GM21390 (cell line): ENCODE data around the gene TBC1D9B.
"Not testable (repeated sequence)": the region's sequence is repeated elsewhere in the genome, so short reads cannot be mapped to it uniquely, and the experiment has no call there.

Experiments used
- ATAC-seq: cut with Tn5 transposase; IDR thresholded peaks from one replicate; pipeline ENCODE4 v1.9.1; 2021; ENCODE audit not compliant: unreplicated experiment

TBC1D9B gene

DNA sequence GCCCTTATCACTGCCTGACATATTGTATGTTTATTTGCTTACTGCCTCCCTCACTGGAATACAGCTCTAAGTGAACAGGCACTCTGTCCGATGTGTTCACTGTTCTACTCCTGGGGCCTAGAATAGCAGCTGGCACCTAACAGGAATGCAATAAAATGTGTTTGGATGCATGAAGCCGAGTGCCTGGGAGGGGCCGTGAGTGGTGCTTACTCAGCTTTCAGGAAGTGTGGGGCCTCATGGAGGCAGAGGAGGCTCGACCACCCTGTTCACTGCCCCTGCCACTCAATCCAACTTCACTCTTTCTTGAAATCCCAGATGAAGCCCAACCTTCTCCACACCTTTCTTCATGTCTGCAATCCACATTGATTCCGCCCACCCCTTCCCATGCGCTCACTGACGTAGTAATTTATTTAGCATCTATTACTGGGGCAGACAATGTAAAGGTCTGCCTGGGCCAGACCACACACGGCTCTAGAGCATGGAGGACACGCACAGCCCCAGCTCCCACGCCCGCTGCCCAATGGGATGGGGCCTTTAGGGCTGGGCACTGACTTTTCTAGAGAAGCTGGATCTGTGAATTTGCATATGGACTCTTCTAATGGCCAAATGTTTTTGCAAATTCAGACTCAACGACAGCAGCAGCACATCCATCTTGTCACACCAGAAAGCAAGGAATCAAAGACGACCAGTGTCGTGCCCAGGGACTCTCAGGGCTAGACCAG lies 21.3 kb downstream of the TBC1D9B start:
- ATAC-seq, result no peak

DNA sequence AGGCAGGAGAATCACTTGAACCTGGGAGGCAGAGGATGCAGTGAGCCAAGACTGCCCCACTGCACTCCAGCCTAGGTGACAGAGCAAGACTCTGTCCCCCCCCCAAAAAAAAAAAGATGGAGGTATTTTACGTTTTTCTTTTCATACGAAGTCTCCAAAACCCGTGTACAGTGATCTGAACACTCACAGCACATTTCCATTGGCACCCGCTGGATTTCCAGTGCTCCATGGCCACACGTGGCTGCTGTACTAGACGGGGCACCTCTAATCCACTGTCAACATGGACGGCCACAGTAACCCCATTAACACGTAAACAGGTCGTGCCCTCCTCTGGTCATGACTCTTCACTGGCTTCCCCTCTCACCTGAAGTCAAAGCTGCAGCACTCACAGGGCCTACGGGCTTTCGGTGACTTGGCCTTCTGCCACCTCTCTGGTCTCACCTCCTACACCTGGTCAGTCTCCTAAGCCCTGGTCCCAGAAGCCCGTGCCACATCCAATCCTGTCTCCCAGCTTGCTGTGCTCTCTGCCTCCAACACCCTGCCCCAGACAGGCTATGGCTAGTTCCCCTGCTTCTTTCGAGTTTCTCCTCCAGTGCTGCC lies 22.1 kb downstream of the TBC1D9B start:
- no peak for ATAC-seq

GRCh38 chr5:179883163-179883562 lies 24.5 kb downstream of the TBC1D9B start:
- ATAC-seq, result no peak

DNA sequence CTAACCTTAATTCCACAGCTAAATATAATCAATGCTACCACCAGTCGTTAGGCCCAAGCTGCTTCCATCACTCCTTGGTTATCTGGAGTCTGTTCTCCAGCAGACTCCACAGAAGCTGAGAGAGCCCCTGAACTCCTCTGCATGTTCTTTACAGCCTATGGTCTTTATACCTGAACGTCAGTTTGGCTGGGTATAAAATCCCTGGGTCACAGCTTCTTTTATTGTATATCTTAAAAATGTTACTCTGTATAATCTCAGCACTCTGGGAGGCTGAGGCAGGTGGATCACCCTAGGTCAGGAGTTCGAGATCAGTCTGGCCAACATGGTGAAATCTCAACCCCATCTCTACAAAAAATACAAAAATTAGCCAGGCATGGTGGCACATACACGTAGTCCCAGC lies 25.4 kb downstream of the TBC1D9B start:
- no peak for ATAC-seq

DNA sequence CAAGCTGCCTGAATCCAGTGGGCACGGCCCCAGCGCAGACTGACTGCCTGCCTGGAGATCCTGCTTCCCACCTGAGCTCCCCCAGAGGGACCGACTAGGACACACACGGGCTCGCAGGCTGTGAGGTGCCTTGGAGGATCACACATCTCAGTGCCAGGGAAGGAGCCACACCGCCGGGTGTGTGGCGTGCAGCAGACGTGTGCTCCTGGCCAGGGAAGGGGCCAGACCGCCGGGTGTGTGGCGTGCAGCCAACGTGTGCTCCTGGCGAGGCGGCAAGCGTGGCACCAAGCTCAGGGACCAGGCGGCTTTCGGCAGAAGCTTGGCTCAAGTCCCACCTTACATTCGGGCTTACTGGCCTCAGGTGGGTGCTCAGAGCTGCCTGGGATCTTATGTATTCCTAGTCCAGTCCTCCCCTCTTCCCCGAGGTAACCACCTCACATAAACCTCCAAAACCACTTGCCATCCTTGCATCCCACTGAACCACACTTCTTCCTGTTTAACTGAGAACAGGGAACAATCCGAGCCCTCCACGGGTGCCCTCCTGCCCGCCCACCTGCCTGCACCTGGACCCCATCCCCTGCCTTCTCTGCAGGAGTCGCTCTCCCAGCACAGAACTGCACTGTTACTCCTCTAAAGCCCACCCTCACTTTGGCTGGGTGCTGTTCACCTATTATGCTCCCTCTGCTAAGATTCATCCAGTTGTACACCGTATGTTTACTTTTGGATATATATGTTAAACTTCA lies 26.7 kb downstream of the TBC1D9B start:
- no peak for ATAC-seq

GRCh38 chr5:179880066-179880650 lies 27.5 kb downstream of the TBC1D9B start:
- ATAC-seq, result no peak

DNA sequence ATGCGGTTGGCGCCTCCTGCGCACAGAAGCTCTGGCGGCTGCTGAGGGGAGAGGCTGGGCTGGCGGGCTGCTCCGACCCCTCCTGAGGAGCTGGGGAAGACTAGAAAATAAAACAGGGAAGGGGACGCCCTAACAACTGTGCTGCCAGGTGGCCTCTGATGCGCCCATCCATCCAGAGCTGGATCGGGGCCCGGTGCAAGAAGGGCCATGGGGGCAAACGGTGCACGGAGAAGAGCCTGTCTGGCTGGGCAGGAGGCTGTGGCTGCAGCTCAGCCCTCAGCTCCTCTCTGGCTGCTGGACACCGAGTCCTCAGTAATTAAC lies 28.0 kb downstream of the TBC1D9B start:
- ATAC-seq, result no peak

DNA sequence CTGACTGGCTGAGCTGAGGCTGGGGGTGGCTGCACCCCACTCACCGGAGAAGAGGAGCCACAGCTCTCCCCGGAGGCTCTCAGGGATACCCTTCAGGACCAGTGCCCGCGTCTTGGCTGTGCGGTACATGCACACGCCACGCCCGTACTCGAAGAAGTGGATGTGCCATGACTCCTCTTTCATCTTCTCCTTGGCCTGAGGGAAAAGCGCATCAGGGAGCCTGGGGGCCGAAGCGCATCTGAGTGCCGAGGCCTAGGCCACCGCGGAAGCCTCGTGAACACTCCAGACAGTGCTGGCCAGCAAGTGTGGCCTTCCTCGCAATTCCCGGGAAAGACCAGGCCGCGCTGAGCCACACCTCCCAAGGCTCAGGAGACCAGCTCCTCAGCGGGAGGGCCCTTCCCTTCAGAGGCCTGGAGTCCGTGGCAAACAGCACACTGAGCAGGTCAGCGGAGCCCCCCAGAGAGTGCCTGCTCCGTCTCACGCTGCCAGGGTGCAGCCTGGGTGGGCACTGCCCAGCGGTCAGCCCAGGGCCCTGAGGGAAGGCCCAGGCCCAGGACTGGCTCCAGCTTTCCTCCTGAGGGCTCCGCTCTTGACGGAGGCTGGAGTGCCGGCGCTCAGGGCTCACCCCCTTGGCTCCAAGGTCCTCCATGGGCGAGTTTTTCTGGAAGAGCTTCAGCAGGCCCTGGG lies 28.6 kb downstream of the TBC1D9B start:
- no peak for ATAC-seq

DNA sequence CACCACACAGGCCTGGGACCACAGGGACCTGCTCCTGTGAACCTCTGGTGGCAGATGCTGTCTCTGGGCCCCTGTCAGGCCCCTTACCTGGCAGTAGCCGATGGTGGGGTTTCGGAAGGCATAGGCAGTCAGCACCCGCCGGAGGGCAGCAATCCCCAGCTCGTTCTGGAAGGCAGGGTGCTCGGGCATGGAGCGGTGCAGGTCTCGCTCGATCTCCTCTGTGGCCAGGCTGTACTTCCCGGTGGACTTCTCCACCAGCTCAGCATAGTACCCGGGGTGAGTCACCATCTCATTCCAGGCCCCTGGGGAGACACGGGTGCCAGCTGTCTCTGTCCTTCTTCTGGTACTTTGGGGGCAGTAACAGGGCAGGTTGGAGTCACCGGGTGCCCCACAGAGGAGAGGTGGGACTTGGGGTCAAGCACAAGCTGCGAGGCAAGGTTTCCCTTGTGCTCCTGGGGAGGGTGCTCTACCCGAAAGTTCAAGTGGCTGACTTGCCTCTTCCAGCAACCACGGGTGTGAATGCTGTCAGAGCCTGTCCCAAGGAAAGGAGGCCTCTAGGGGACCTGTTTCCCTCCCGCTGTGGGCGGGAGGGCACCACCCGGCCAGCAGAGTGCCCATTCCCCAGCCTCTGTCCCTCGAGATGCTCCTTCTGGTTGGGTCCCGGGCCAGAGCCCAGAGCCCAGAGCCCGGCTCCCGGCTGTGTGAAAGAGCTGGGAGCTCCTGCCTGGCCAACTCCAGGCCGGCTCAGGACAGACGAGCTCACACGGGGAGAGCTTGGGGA lies 29.3 kb downstream of the TBC1D9B start:
- ATAC-seq, result no peak

DNA sequence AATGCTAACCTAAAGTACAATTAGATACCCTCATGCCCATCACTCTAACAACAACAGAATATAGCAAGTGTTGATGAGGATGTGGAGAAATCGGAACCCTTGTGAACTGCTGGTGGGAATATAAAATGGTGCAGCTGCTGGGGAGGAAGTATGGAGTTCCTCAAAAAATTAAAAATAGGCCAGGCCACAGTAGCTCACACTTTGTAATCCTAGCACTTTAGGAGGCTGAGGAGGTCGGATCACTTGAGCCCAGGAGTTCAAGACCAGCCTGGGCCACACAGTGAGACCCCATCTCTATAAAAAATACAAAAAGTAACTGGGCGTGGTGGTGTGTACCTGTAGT lies 31.1 kb downstream of the TBC1D9B start:
- ATAC-seq, result no peak

DNA sequence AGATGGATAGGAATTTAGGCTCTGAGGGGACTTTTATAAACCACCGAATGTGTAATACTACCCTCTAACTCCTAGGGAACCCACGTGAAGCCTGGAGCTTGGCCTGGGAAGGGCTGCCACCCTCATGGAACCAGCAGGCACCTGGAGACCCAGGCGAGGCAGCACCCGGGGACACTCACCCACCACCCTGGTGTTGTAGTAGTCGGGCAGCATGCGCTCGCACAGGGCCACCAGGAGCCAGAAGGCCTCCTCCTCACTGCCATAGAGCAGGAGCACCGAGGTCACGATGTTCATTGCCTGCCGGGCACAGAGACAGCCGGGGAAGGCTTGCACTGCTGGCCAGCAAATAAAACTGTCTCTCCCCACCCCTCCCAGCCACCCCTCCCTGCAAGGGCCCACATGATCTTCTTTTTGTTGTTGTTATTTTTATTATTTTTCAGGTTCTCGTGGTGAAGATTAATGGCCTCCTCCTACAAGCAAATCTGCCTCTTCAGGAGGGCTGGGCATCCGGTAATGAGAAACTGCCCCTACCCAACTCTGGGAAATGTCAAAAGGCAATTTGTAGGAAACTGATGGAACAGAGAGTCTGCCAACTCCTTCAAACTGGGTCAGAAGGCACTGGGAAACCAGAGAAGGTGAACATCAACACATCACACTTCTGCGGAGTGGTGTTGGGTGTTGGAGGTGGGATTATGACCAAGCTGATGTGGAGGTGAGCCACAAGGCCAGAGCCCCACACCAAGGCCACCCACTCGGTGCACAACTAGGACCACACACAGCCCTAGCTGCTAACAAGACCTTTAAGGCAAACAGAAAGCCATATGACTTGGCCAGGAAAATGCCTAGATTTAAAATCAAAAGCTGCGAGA lies 31.7 kb downstream of the TBC1D9B start:
- ATAC-seq, result no peak

DNA sequence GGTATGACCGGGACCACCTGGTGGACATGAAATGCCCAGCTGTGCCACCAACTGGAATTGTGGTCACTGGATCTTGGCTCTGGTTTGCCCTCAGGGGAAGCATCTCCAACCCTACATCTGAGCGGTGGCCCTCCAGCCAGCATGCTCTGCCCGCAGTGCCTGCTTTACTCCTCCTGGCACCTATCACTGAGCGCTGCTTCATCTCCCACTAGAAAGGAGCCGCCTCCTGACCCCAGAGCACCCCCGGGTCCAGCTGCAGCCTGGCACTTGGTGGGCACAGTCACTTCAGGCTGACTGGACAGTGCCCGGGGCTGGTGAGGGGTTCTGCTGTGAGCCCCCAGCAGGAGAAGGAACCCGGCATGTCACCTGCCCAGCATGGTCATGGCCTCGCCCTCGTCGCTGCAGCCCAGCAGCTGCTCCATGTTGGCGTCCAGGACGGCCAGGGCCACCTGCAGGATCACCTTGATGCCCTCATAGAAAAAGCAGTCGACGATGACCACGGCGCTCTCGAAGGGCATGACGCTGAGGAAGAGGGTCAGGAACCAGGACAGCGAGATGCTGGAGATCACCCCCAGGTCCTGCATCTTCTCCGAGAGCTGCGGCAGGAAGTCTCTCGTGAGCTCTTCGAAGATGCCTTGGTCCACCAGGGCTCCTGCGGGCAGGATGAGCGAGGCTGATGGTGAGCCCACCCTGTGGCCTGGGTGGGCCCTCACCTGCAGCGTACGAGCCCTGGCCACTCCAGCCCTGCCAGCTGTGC lies 33.0 kb downstream of the TBC1D9B start:
- ATAC-seq, result no peak

DNA sequence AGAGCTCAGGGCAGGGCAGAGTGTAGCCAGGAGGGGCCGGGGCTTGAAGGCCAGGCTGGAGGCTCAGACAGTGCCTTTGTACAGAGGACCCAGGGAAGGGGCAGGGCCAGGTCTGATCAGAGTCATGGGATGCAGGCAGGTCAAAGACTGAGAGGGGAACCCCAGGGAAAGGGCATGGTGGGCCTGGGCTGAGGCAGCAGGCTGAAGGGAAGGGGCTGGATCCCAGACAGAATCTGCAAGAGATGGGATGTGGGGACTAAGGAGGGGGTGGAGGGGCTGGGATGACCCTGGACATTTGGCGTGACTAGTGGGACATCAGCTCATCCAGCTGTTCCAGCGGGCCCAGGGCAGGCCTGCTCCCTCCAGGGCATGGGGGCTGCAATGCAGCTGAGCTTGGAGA lies 33.6 kb downstream of the TBC1D9B start:
- no peak for ATAC-seq

GRCh38 chr5:179873588-179874110 lies 34.0 kb downstream of the TBC1D9B start:
- ATAC-seq, result no peak

- no peak for ATAC-seq
These were observed 34.7 kb downstream of the TBC1D9B start for GRCh38 chr5:179872828-179873575.

- no peak for ATAC-seq
These were observed 35.5 kb downstream of the TBC1D9B start for GRCh38 chr5:179872055-179872827.

DNA sequence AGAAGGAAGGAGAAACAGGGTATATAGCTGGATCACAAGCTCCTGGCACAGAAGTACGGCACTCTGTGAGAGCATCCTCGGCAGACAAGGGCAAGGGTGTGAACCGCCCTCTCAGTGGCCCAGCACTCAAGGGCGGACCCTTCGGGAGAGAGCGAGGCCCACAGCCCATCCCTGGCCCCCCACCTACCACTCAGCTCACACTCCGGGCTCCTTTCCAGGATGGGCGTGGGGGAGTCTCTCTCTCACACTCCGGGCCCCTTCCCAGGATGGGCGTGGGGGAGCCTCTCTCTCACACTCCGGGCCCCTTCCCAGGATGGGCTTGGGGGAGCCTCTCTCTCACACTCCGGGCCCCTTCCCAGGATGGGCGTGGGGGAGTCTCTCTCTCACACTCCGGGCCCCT lies 36.2 kb downstream of the TBC1D9B start:
- ATAC-seq, result not testable (repeated sequence)
